GM19455 (cell line): ENCODE results near the gene XG.

Experiments
- ATAC-seq: cut with Tn5 transposase; IDR thresholded peaks from one replicate; pipeline ENCODE4 v1.9.1; 2021; ENCODE audit not compliant: unreplicated experiment

Gene XG

DNA sequence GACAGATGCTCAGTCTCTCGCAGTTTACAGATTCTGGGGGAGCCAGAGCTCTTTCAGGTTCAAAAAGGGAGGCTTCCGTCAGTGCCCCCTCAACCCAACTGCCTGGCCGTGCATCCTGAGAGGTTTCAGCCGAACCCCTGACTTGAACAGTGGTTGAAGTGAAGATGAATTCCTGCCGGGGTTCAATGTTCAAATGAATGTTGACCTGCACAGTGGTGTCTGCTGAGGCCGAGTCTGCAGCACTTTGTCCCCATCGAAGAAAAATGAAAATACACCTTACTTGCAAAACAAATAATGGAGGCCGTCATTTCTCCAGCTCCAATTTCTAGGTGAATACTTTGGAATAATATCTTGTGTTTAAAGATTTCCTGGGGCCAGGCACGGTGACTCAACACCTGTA is 110.6 kb downstream of the XG start:
- ATAC-seq, result no peak

DNA sequence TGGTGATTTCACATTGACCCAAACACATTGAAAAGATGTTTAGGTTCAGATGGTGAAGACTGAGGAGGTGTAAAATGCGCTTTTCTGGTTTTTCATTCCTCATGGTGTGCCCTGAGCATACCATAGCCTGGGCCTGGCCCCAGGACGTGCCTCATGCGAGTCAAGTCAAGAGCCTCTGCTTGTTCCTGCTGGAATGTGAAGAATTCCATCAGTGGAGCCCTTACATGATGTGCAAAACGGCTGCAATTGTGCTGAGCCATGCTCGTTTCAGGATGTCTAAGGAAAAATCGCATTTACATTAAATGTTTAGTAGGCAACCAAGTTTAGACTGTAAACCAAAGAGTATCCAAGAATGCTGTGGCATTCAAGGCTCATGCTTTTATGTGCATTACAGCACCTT is 111.8 kb downstream of the XG start:
- ATAC-seq, result no peak
